GM12874 (cell line): ENCODE results near the gene CCDC183.

Experiments used
- CTCF ChIP-seq: IDR thresholded peaks from 2 replicates; pipeline ENCODE4 v1.5.1; 2011; ENCODE audit warnings: low read depth, mild to moderate bottlenecking, control low read depth, low read length, moderate library complexity; ENCODE audit not compliant: insufficient read depth

The CCDC183 gene

DNA sequence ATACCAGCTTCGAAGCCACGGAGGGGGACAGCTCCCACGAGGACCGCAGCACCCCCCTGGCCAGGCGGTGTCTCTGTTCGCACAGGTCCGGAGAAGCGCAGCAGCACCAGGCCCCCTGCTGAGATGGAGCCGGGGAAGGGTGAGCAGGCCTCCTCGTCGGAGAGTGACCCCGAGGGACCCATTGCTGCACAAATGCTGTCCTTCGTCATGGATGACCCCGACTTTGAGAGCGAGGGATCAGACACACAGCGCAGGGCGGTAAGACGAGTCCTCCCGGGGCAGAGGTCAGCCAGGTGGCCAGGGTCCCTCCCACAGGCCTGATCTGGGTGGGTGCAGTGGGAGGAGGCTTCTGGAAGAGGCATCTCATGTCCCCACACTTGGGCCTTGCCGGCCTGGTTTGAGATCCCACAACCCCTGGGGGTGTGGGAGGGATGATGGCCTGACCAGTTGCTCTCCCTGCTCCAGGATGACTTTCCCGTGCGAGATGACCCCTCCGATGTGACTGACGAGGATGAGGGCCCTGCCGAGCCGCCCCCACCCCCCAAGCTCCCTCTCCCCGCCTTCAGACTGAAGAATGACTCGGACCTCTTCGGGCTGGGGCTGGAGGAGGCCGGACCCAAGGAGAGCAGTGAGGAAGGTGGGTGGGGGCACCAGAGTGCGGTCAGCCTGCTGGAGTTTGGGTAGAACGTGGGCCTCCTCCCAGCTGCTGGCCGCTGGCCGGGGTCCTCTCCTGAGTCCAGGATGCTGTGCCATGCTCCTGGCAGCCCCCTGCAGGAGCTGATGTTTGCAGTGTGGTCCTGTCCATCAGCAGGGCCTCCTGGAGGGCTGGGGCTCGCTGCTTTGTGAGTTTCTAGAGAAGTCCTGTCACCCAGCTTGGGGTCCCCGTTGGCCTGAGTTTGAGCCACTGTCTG lies 43.3 kb downstream of the CCDC183 start:
- TF ChIP-seq CTCF: no peak

DNA sequence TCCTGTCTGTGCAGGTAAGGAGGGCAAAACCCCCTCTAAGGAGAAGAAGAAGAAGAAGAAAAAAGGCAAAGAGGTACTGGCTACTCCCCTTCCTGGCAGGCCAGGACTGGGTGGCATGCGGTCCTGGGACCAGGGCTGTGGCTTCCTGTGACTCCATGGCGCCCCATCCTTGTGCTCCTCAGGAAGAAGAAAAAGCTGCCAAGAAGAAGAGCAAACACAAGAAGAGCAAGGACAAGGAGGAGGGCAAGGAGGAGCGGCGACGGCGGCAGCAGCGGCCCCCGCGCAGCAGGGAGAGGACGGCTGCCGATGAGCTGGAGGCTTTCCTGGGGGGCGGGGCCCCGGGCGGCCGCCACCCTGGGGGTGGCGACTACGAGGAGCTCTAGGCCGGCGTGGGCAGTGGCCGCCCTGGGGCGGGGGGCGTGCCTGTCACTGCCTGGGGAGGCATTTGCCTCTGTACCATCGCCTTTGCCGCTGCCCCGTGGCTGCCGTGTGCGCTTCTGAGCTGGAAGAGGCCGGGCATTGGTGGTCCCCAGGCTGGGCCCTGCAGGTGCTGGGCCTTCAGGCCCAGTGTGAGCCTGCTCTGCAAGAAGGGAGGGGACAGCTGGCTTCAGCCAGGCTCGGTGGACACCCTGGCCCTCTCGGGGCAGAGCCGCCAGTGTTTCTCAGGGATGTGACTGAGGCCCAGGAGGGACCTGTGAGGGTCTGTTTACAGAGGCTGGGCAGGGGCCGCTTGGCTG lies 44.2 kb downstream of the CCDC183 start:
- no peak for TF ChIP-seq CTCF

DNA sequence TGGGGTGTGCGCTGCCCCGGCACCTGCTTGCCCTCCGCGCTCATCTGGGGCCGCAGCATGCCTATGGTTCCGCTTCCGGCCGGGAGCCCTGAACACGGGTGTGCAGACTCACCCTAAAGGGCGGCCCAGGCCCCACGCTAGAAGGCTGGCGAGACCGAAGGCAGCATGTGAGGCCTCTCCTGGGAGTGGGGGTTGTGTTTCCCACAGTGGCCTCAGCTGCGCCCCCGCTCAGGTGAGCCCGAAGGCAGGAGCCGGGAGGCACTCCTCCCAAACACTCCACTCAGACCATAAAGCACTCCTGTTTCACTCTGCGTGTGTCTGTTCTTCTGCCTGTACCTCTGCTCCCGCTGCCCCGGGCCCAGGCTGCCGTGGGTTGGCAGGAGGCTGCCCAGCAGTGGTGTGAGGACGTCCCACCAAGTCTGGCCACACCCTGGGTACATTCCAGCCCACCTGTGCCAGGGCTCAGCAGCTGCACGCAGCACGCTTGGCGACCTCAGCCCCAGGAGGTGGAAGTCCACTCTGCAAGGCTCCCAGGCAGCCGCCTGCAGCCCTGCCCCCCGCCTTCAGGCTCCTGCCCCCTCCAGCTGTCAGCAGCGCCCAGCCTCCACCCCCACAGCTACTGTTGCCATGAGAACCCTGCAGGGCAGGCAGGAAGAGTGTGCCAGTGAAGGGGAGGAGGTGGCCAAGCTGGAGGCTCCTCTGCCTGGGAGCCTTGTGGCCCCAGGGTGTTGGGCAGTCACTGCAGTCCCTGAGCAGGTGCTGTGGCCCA lies 44.9 kb downstream of the CCDC183 start:
- no peak for TF ChIP-seq CTCF

DNA sequence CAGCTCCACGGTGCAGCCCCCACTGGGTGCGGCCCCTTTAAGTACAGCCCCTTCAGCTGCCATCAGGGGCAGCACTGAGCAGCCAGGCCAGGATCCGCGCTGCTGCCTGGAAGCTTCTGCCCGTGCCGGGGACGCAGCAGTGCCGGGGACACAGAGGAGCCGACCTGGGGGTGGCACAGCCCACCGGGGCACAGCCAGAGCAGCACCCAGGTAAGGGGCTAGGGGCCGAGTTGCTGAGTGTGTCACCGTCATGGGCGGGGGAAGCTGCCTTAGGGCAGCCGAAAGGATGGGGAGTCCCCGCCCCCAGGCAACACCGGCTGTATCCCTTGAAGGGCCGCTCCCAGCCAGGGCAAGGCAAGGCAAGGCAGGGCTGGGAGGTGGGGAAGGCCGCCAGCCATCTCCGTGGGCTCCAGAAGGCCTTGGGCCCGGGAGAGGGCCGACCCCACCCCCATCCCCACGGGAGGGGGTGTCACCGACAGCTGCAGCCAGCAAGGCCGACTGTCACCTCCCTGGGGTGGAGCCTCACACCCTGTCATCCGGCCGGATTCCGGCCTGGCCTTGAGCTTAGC lies 46.3 kb downstream of the CCDC183 start, which contains the start of gene AJM1:
TSS of gene AJM1 (plus strand) at position 99 of the 569 bp plus-strand sequence. CDS start 1,937 bp downstream, outside the sequence.
- TF ChIP-seq CTCF: peak; percentile 93

- TF ChIP-seq CTCF: peak; percentile 61
Observed at GRCh38 chr9:136843801-136844740, 47.9 kb downstream of the CCDC183 start.

- no peak for TF ChIP-seq CTCF
Observed at GRCh38 chr9:136844761-136845464, 48.8 kb downstream of the CCDC183 start.
